HG03442 (cell line): ENCODE data around the gene CTNNA2.

Source experiments
- ATAC-seq: cut with Tn5 transposase; IDR thresholded peaks from one replicate; pipeline ENCODE4 v1.9.1; 2021; ENCODE audit warnings: mild to moderate bottlenecking, moderate library complexity; ENCODE audit not compliant: unreplicated experiment

CTNNA2 gene

GRCh38 chr2:79780781-79781180 is 267.9 kb downstream of the CTNNA2 start:
- ATAC-seq: no peak

GRCh38 chr2:79782576-79783452 is 270.0 kb downstream of the CTNNA2 start:
- no peak for ATAC-seq

- no peak for ATAC-seq
Measured at GRCh38 chr2:79788952-79789651, 276.3 kb downstream of the CTNNA2 start.

GRCh38 chr2:79789811-79790210 is 277.0 kb downstream of the CTNNA2 start:
- no peak for ATAC-seq

GRCh38 chr2:79792090-79792489 is 279.2 kb downstream of the CTNNA2 start:
- ATAC-seq: no peak

- no peak for ATAC-seq
Measured at GRCh38 chr2:79793006-79793405, 280.2 kb downstream of the CTNNA2 start.

GRCh38 chr2:79796641-79797040 is 283.8 kb downstream of the CTNNA2 start:
- ATAC-seq: no peak

GRCh38 chr2:79798776-79799175 is 285.9 kb downstream of the CTNNA2 start:
- ATAC-seq: no peak

- ATAC-seq: no peak
Measured at GRCh38 chr2:79799729-79800128, 286.9 kb downstream of the CTNNA2 start.

GRCh38 chr2:79801082-79801481 is 288.2 kb downstream of the CTNNA2 start:
- no peak for ATAC-seq

DNA sequence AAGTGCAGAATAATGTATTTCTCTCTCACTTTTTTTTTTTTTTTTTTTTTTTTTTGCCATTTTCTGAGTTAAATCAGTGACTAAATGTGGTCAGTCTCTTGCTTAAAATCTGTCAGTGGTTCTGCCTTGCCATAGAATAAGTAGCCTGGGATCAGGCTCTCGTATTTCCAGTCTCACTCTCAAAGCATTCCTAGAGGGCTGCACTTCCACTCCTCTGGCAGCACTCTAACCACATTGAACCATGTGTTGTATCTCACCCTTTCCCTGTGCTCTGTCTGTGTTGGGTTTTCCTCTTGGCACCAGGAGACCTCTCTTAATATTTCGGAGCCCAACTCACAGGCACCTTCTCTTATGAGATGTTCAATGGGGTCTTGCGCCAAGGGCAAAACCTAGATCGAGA is 304.4 kb downstream of the CTNNA2 start:
- no peak for ATAC-seq

GRCh38 chr2:79820281-79820680 is 307.4 kb downstream of the CTNNA2 start:
- no peak for ATAC-seq

- no peak for ATAC-seq
Measured at GRCh38 chr2:79822136-79822535, 309.3 kb downstream of the CTNNA2 start.

- ATAC-seq: no peak
Measured at GRCh38 chr2:79824086-79824786, 311.4 kb downstream of the CTNNA2 start.

- ATAC-seq: no peak
Measured at GRCh38 chr2:79827881-79828280, 315.0 kb downstream of the CTNNA2 start.

DNA sequence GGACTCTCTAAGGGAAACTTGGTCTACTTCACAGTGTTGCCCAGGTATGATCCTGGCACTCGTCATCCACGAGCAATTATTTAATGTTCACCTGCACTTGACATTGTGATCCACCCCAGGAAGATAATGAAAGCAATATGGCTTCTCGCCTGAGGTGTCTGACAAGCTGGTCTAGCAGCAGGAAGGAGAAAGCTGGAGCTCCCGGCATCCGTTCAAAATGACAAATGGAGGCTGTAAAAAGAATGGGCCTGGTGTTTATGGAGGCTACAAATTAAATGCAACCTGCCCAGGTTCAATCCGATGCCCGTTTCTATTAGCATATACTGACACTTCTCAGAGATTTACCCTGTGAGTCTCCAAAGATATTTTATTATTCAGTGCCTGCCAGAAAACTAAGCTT is 317.6 kb downstream of the CTNNA2 start:
- ATAC-seq: no peak

GRCh38 chr2:79831961-79832360 is 319.1 kb downstream of the CTNNA2 start:
- ATAC-seq: no peak

DNA sequence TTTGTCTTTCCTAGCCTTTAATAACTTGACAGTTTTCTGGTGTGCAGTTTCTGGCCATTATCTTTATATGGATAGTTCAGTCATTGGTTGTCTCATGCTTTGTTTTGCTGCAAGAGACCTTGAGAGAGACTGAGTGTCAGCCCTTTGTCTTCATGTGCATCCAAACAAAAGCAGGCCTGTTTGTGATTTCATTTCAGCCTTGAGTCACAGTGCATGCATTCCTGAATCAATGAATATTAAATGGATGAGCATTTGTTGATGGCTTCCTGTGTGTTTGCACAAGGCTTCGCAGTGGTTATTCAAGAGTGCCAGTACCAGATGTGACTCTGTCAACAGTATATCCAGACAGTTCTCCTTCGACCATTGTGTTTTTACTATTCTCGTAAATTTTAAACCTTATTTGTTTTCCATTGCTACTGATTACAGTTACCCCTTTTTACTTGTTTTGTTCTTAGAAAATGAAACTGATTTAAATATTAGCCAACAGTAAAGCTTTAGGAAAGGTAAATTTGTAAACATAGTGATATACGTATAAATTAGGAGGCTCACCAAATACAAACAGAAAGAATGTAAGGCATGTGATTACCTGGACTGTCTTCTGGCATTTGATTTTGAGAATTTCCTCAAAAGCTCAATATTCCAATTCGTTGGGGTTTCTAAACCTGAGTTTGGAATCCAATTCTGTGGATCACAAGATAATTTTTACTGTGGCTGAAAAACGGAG is 319.8 kb downstream of the CTNNA2 start:
- no peak for ATAC-seq

GRCh38 chr2:79833235-79833878 is 320.5 kb downstream of the CTNNA2 start:
- no peak for ATAC-seq

- ATAC-seq: no peak
Measured at GRCh38 chr2:79835911-79836310, 323.1 kb downstream of the CTNNA2 start.
